Measurements from ENCODE around the gene THAP11. TPM values are rescaled to one million over a fixed set of nuclear protein-coding genes. Genes with fewer than 3 reads are reported as not detected.
"Not testable (repeated sequence)": the region's sequence is repeated elsewhere in the genome, so short reads cannot be mapped to it uniquely, and the experiment has no call there.

THAP11 gene
- total RNA-seq, 1 experiment from 2014 or later = 38.6 TPM

- peak; percentile 93 for DNase-seq (ENCODE audit: low spot score)
- in situ Hi-C loops (cut with HindIII; ENCODE audit: low sequenced_read_pairs) = no loop called here
Observed at GRCh38 chr16:67833415-67834241, 8.5 kb upstream of the THAP11 start.

GRCh38 chr16:67834242-67834614 lies 7.9 kb upstream of the THAP11 start:
- DNase-seq (ENCODE audit: low spot score) = no peak

GRCh38 chr16:67837190-67837589 lies 4.9 kb upstream of the THAP11 start:
- DNase-seq (ENCODE audit: low spot score); in situ Hi-C loops (cut with HindIII; ENCODE audit: low sequenced_read_pairs): not testable (repeated sequence)

More at GRCh38 chr16:67834242-67834614, 7.9 kb upstream of the THAP11 start:
- in situ Hi-C loops (cut with HindIII; ENCODE audit: low sequenced_read_pairs) = no loop called here

- DNase-seq (ENCODE audit: low spot score) = no peak
- in situ Hi-C loops (cut with HindIII; ENCODE audit: low sequenced_read_pairs) = no loop called here
Observed at GRCh38 chr16:67837811-67838210, 4.3 kb upstream of the THAP11 start.

GRCh38 chr16:67841198-67841815 lies 813 bp upstream of the THAP11 start:
- DNase-seq (ENCODE audit: low spot score) = no peak
- in situ Hi-C loops (cut with HindIII; ENCODE audit: low sequenced_read_pairs) = no loop called here

- in situ Hi-C loops (cut with HindIII; ENCODE audit: low sequenced_read_pairs) = no loop called here
- DNase-seq (ENCODE audit: low spot score) = peak; percentile 60
Observed at GRCh38 chr16:67842509-67843342, 606 bp downstream of the THAP11 start.

- in situ Hi-C loops (cut with HindIII; ENCODE audit: low sequenced_read_pairs) = no loop called here
Observed at GRCh38 chr16:67843343-67843765, 1.2 kb downstream of the THAP11 start.

GRCh38 chr16:67844497-67844896 lies 2.4 kb downstream of the THAP11 start:
- in situ Hi-C loops (cut with HindIII; ENCODE audit: low sequenced_read_pairs) = no loop called here

More at GRCh38 chr16:67843343-67843765, 1.2 kb downstream of the THAP11 start:
- no peak for DNase-seq (ENCODE audit: low spot score)

GRCh38 chr16:67845291-67846062 lies 3.4 kb downstream of the THAP11 start:
- in situ Hi-C loops (cut with HindIII; ENCODE audit: low sequenced_read_pairs) = no loop called here

More at GRCh38 chr16:67844497-67844896, 2.4 kb downstream of the THAP11 start:
- no peak for DNase-seq (ENCODE audit: low spot score)

GRCh38 chr16:67846063-67846319 lies 3.9 kb downstream of the THAP11 start:
- no peak for DNase-seq (ENCODE audit: low spot score)
- in situ Hi-C loops (cut with HindIII; ENCODE audit: low sequenced_read_pairs) = no loop called here

More at GRCh38 chr16:67845291-67846062, 3.4 kb downstream of the THAP11 start:
- no peak for DNase-seq (ENCODE audit: low spot score)

- peak; percentile 92 for DNase-seq (ENCODE audit: low spot score)
- in situ Hi-C loops (cut with HindIII; ENCODE audit: low sequenced_read_pairs) = no loop called here
Observed at GRCh38 chr16:67846320-67847063, 4.4 kb downstream of the THAP11 start, which contains the start of gene NUTF2. Gene NUTF2 (plus strand): TSS chr16:67846933. CDS start chr16:67865131, 18,198 bp downstream.

GRCh38 chr16:67847064-67847861 lies 5.1 kb downstream of the THAP11 start, which contains the start of gene CENPT:
Gene CENPT (minus strand): TSS chr16:67847693. CDS start chr16:67833859, 13,834 bp downstream.
- in situ Hi-C loops (cut with HindIII; ENCODE audit: low sequenced_read_pairs) = no loop called here
- DNase-seq (ENCODE audit: low spot score) = no peak

- in situ Hi-C loops (cut with HindIII; ENCODE audit: low sequenced_read_pairs) = no loop called here
- no peak for DNase-seq (ENCODE audit: low spot score)
Observed at GRCh38 chr16:67848118-67848517, 6.0 kb downstream of the THAP11 start.

- no peak for DNase-seq (ENCODE audit: low spot score)
- in situ Hi-C loops (cut with HindIII; ENCODE audit: low sequenced_read_pairs) = no loop called here
Observed at GRCh38 chr16:67853670-67854069, 11.6 kb downstream of the THAP11 start.

- in situ Hi-C loops (cut with HindIII; ENCODE audit: low sequenced_read_pairs) = no loop called here
Observed at GRCh38 chr16:67855789-67856188, 13.7 kb downstream of the THAP11 start.

GRCh38 chr16:67856927-67857546 lies 14.9 kb downstream of the THAP11 start:
- in situ Hi-C loops (cut with HindIII; ENCODE audit: low sequenced_read_pairs) = no loop called here
- no peak for DNase-seq (ENCODE audit: low spot score)

More at GRCh38 chr16:67855789-67856188, 13.7 kb downstream of the THAP11 start:
- DNase-seq (ENCODE audit: low spot score) = no peak

All from G401 (cell line).